HG03342 (cell line): Measurements from ENCODE around the gene MYLK2.
A peak's percentile ranks its signal among the peaks of the same experiment; 100 is the strongest.
"Not testable (repeated sequence)": the region's sequence is repeated elsewhere in the genome, so short reads cannot be mapped to it uniquely, and the experiment has no call there.

Source experiments
- ATAC-seq: cut with Tn5 transposase; IDR thresholded peaks from one replicate; pipeline ENCODE4 v1.9.1; 2021; ENCODE audit warnings: mild to moderate bottlenecking, moderate library complexity; ENCODE audit not compliant: unreplicated experiment

MYLK2 gene

GRCh38 chr20:31815408-31816188 is 3.6 kb upstream of the MYLK2 start:
- no peak for ATAC-seq

- no peak for ATAC-seq
Measured at GRCh38 chr20:31816221-31816620, 2.9 kb upstream of the MYLK2 start.

GRCh38 chr20:31817461-31817860 is 1.7 kb upstream of the MYLK2 start:
- no peak for ATAC-seq

- ATAC-seq, result no peak
Measured at GRCh38 chr20:31818376-31818908, 714 bp upstream of the MYLK2 start.

GRCh38 chr20:31820228-31820627 is 1.1 kb downstream of the MYLK2 start:
- no peak for ATAC-seq

GRCh38 chr20:31821427-31821826 is 2.3 kb downstream of the MYLK2 start:
- ATAC-seq, result no peak

GRCh38 chr20:31822421-31823330 is 3.5 kb downstream of the MYLK2 start:
- ATAC-seq, result peak; percentile 76

- no peak for ATAC-seq
Measured at GRCh38 chr20:31823360-31824124, 4.4 kb downstream of the MYLK2 start.

- no peak for ATAC-seq
Measured at GRCh38 chr20:31824125-31824485, 4.9 kb downstream of the MYLK2 start.

GRCh38 chr20:31824554-31825313 is 5.6 kb downstream of the MYLK2 start:
- no peak for ATAC-seq

- ATAC-seq, result no peak
Measured at GRCh38 chr20:31826074-31826473, 6.9 kb downstream of the MYLK2 start.

- no peak for ATAC-seq
Measured at GRCh38 chr20:31827059-31827458, 7.9 kb downstream of the MYLK2 start.

GRCh38 chr20:31828016-31828415 is 8.9 kb downstream of the MYLK2 start:
- not testable (repeated sequence) for ATAC-seq

GRCh38 chr20:31829731-31830130 is 10.6 kb downstream of the MYLK2 start:
- ATAC-seq, result no peak

GRCh38 chr20:31830406-31830981 is 11.3 kb downstream of the MYLK2 start:
- ATAC-seq, result no peak

- ATAC-seq, result no peak
Measured at GRCh38 chr20:31831211-31831610, 12.1 kb downstream of the MYLK2 start.

GRCh38 chr20:31831771-31832306 is 12.7 kb downstream of the MYLK2 start:
- no peak for ATAC-seq

- ATAC-seq, result no peak
Measured at GRCh38 chr20:31833130-31833930, 14.2 kb downstream of the MYLK2 start.
